HG03045 (cell line): Measurements from ENCODE around the gene ENPP7.

Source experiments
- ATAC-seq: cut with Tn5 transposase; IDR thresholded peaks from one replicate; pipeline ENCODE4 v1.9.1; 2021; ENCODE audit warnings: mild to moderate bottlenecking, moderate library complexity; ENCODE audit not compliant: unreplicated experiment

Gene ENPP7

GRCh38 chr17:79789943-79790804, 59.4 kb downstream of the ENPP7 start:
- ATAC-seq, result no peak

- no peak for ATAC-seq
These were observed 60.3 kb downstream of the ENPP7 start for GRCh38 chr17:79790805-79791734.

- no peak for ATAC-seq
These were observed 61.0 kb downstream of the ENPP7 start for GRCh38 chr17:79791735-79792161.
